T-cell (primary cell): ENCODE results near the gene HLA-DPB1. TPM values are rescaled to one million over a fixed set of nuclear protein-coding genes. Genes with fewer than 3 reads are reported as not detected.

ENCODE experiments used
- ATAC-seq, 4 experiments: fragments of 200-7000 bp in 3 of 4; fragments of 150-1000 bp in 1 of 4; cut with Tn5 transposase; replicated peaks in 1 of 4; 1 replicate in 3 of 4; 2 replicates in 1 of 4; pipeline ENCODE4 v1.10.0; 2021; ENCODE audit warnings: moderate library complexity in 3 of 4, mild to moderate bottlenecking in 2 of 4, moderate number of reproducible peaks in 1 of 4
- CTCF ChIA-PET, 2 donors: fragments of 300-600 bp; sonication (Branson Sonifier 250); formaldehyde crosslinking; loops; one replicate each; lab custom pipeline; 2022; ENCODE audit warnings: antibody characterized with exemption in 2 of 2; lab: Charles Lee
- POLR2A ChIA-PET, 2 donors: fragments of 300-600 bp; sonication (Branson Sonifier 250); formaldehyde crosslinking; loops; one replicate each; lab custom pipeline; 2022; ENCODE audit warnings: antibody characterized with exemption in 2 of 2; lab: Charles Lee
- DNase-seq, 35 experiments: peaks; one replicate each; pipeline versions ENCODE4 v3.0.0 to v3.0.0-alpha.2; 2013 to 2023
- H3K27ac ChIP-seq: one replicate; pipeline ENCODE4 v1.5.1; 2013; ENCODE audit warnings: low read length
- H3K27me3 ChIP-seq, 2 experiments: replicated peaks in 1 of 2; 1 replicate in 1 of 2; 2 replicates in 1 of 2; pipeline versions ENCODE4 v1.6.1 to v1.7.0; 2013; ENCODE audit warnings: low read length in 1 of 2, mixed read lengths in 1 of 2; ENCODE audit not compliant: control insufficient read depth in 2 of 2, insufficient read depth in 2 of 2; ENCODE audit errors: extremely low read depth in 1 of 2
- H3K36me3 ChIP-seq, 2 donors: 1 replicate in 1 of 2; 2 replicates in 1 of 2; pipeline versions ENCODE4 v1.6.1 to v1.7.0; 2013; ENCODE audit warnings: low read length in 1 of 2; ENCODE audit not compliant: control insufficient read depth in 2 of 2, insufficient read depth in 1 of 2; ENCODE audit errors: extremely low read depth in 1 of 2
- H3K4me1 ChIP-seq, 2 experiments: 1 replicate in 1 of 2; 2 replicates in 1 of 2; pipeline versions ENCODE4 v1.6.1 to v1.7.0; 2013; ENCODE audit warnings: low read length in 2 of 2, mixed read lengths in 1 of 2; ENCODE audit not compliant: insufficient read depth in 2 of 2, control insufficient read depth in 1 of 2; ENCODE audit errors: extremely low read depth in 1 of 2
- H3K4me3 ChIP-seq, 2 donors: 1 replicate in 1 of 2; 2 replicates in 1 of 2; pipeline versions ENCODE4 v1.5.1 to v1.7.0; 2013; ENCODE audit warnings: mild to moderate bottlenecking in 2 of 2, low read length in 1 of 2, moderate library complexity in 1 of 2; ENCODE audit not compliant: control insufficient read depth in 1 of 2; ENCODE audit errors: extremely low read depth in 1 of 2
- H3K9me3 ChIP-seq: 2 replicates; pipeline ENCODE4 v1.7.0; 2013
- H3K27ac Mint-ChIP-seq, 2 donors: one replicate each; pipeline ENCODE4 v1.8.0; 2020 to 2021; ENCODE audit warnings: mild to moderate bottlenecking in 2 of 2, mixed read lengths in 2 of 2
- H3K27me3 Mint-ChIP-seq, 2 donors: one replicate each; pipeline ENCODE4 v1.8.0; 2021 to 2022; ENCODE audit warnings: mixed read lengths in 2 of 2
- H3K36me3 Mint-ChIP-seq: one replicate; pipeline ENCODE4 v1.8.0; 2021; ENCODE audit warnings: mixed read lengths
- H3K4me1 Mint-ChIP-seq, 3 donors: one replicate each; pipeline ENCODE4 v1.8.0; 2020 to 2022; ENCODE audit warnings: mixed read lengths in 3 of 3, mild to moderate bottlenecking in 1 of 3
- H3K4me3 Mint-ChIP-seq, 3 donors: one replicate each; pipeline ENCODE4 v1.8.0; 2020 to 2022; ENCODE audit warnings: mild to moderate bottlenecking in 3 of 3, mixed read lengths in 3 of 3, moderate library complexity in 3 of 3
- H3K9me3 Mint-ChIP-seq, 3 donors: one replicate each; pipeline ENCODE4 v1.8.0; 2020 to 2022; ENCODE audit warnings: mixed read lengths in 3 of 3
- WGBS: methylation state at CpG from one replicate; pipeline ENCODE4 v1.1.5; 2013; ENCODE audit warnings: missing lambda C conversion rate; ENCODE audit not compliant: insufficient coverage; 5-methylcytosine and 5-hydroxymethylcytosine counted together
- total RNA-seq, 35 experiments: library from RNA in 6 of 35; stranded (reverse) in 6 of 35; fragments of 120-200 nt in 1 of 35; gene quantifications; one replicate each; pipeline versions ENCODE4 v1.2.1 to v1.2.4 and lab custom pipeline; 2013 to 2026

The HLA-DPB1 gene
- total RNA-seq, 5 donors from 2014 or later (not counting 1 experiment from before 2014, with no cell fraction given): 41.2 to 78.9 (median 58.4) TPM

- Histone ChIP-seq H3K4me1 (peaks cover 4 to 13% of the 10 kb centered on the region in 2 experiments), H3K9me3 (no peaks in the 10 kb centered on the region), H3K36me3 (no peaks in the 10 kb centered on the region), H3K27me3 (peaks cover 10 to 41% of the 10 kb centered on the region in 2 experiments), H3K4me3 (no peak overlapping the region), H3K27ac (no peak overlapping the region)
- no peak overlapping the region for H3K27ac Mint-ChIP-seq
- ATAC-seq (peak; percentile 63 to 70 (median 68)), DNase-seq (peak in 3 of 35 experiments; percentile 6 to 82 (median 41))
- H3K36me3 Mint-ChIP-seq: no peaks in the 10 kb centered on the region
- H3K4me1 Mint-ChIP-seq: peaks cover 15 to 22% (median 20%) of the 10 kb centered on the region in 3 donors
- no CpG with 5 or more reads among the region's 3 CpGs for WGBS
- CTCF ChIA-PET: interaction anchor here in 1 of 2 donors (1.5 kb wide), 1 partner anchor 130 kb away, joined by 10 read pairs; no protein-coding TSS in a partner anchor
- H3K27me3 Mint-ChIP-seq: peaks cover 47 to 50% of the 10 kb centered on the region in 2 donors
- H3K4me3 Mint-ChIP-seq: no peak overlapping the region
- H3K9me3 Mint-ChIP-seq: peaks cover 3 to 4% (median 3%) of the 10 kb centered on the region in 3 donors
- POLR2A ChIA-PET: no interaction called here
These were observed 42.8 kb downstream of the HLA-DPB1 start for GRCh38 chr6:33118525-33119123.

- Histone ChIP-seq H3K9me3 (no peaks in the 10 kb centered on the region), H3K36me3 (no peaks in the 10 kb centered on the region), H3K4me3 (no peak overlapping the region), H3K4me1 (peaks cover 4 to 13% of the 10 kb centered on the region in 2 experiments), H3K27me3 (peaks cover 10 to 34% of the 10 kb centered on the region in 2 experiments), H3K27ac (no peak overlapping the region)
- DNase-seq: no peak
- Mint-ChIP-seq H3K27me3 (peaks cover 38 to 45% of the 10 kb centered on the region in 2 donors), H3K4me1 (peaks cover 15 to 20% (median 17%) of the 10 kb centered on the region in 3 donors), H3K27ac (no peak overlapping the region), H3K9me3 (peaks cover 7 to 11% (median 11%) of the 10 kb centered on the region in 3 donors), H3K4me3 (no peak overlapping the region), H3K36me3 (no peaks in the 10 kb centered on the region)
- ChIA-PET CTCF (interaction anchor here in 1 of 2 donors (0.6 to 1.7 kb wide), 3 partner anchors 29 to 129 kb away, joined by 4 to 9 read pairs (median 5); no protein-coding TSS in a partner anchor), POLR2A (no interaction called here)
- ATAC-seq: no peak
- WGBS: no CpG with 5 or more reads among the region's 3 CpGs
These were observed 44.2 kb downstream of the HLA-DPB1 start for GRCh38 chr6:33120001-33120400.

GRCh38 chr6:33123181-33123580, 47.4 kb downstream of the HLA-DPB1 start:
- H3K27me3 ChIP-seq: peaks cover 1 to 13% of the 10 kb centered on the region in 2 experiments
- peaks cover 20 to 25% of the 10 kb centered on the region in 2 donors for H3K27me3 Mint-ChIP-seq
- H3K9me3 Mint-ChIP-seq: peaks cover 7 to 11% (median 11%) of the 10 kb centered on the region in 3 donors
- no peak for DNase-seq
- WGBS: 90% methylated on average over 2 of the region's 6 CpGs
- no peaks in the 10 kb centered on the region for H3K4me1 ChIP-seq
- ChIA-PET CTCF (no interaction called here), POLR2A (no interaction called here)
- ATAC-seq: no peak
- H3K4me3 ChIP-seq: no peak overlapping the region
- H3K27ac Mint-ChIP-seq: no peak overlapping the region
- no peak overlapping the region for H3K4me3 Mint-ChIP-seq
- H3K36me3 Mint-ChIP-seq: no peaks in the 10 kb centered on the region
- H3K4me1 Mint-ChIP-seq: peaks cover 0 to 4% (median 3%) of the 10 kb centered on the region in 3 donors
- no peak overlapping the region for H3K27ac ChIP-seq
- H3K9me3 ChIP-seq: no peaks in the 10 kb centered on the region
- no peaks in the 10 kb centered on the region for H3K36me3 ChIP-seq

- peak in 2 of 35 experiments; percentile 4 to 49 for DNase-seq
These were observed 48.1 kb downstream of the HLA-DPB1 start for GRCh38 chr6:33123732-33124524.

GRCh38 chr6:33124525-33124901, 48.7 kb downstream of the HLA-DPB1 start:
- peaks cover 0 to 17% of the 10 kb centered on the region in 2 experiments for H3K27me3 ChIP-seq
- no peaks in the 10 kb centered on the region for H3K36me3 ChIP-seq
- no peak for ATAC-seq
- H3K4me1 ChIP-seq: no peaks in the 10 kb centered on the region
- Mint-ChIP-seq H3K27ac (no peak overlapping the region), H3K9me3 (peaks cover 7 to 11% (median 11%) of the 10 kb centered on the region in 3 donors), H3K4me1 (no peaks in the 10 kb centered on the region), H3K36me3 (no peaks in the 10 kb centered on the region), H3K4me3 (no peak overlapping the region), H3K27me3 (peaks cover 20 to 26% of the 10 kb centered on the region in 2 donors)
- ChIA-PET CTCF (interaction anchor here in 1 of 2 donors (1.2 kb wide), 1 partner anchor 12 kb away, joined by 3 read pairs; no protein-coding TSS in a partner anchor), POLR2A (no interaction called here)
- H3K9me3 ChIP-seq: no peaks in the 10 kb centered on the region
- H3K27ac ChIP-seq: no peak overlapping the region
- no peak for DNase-seq
- 100% methylated on average over 1 of the region's 4 CpGs for WGBS
- no peak overlapping the region for H3K4me3 ChIP-seq

More at GRCh38 chr6:33123732-33124524, 48.1 kb downstream of the HLA-DPB1 start:
- H3K9me3 ChIP-seq: no peaks in the 10 kb centered on the region
- peaks cover 0 to 17% of the 10 kb centered on the region in 2 experiments for H3K27me3 ChIP-seq
- no peak overlapping the region for H3K4me3 Mint-ChIP-seq
- peaks cover 7 to 11% (median 11%) of the 10 kb centered on the region in 3 donors for H3K9me3 Mint-ChIP-seq
- no peak overlapping the region for H3K27ac ChIP-seq
- peaks cover 20 to 26% of the 10 kb centered on the region in 2 donors for H3K27me3 Mint-ChIP-seq
- CTCF ChIA-PET: interaction anchor here in 1 of 2 donors (1.2 kb wide), 1 partner anchor 12 kb away, joined by 3 read pairs; no protein-coding TSS in a partner anchor
- no peaks in the 10 kb centered on the region for H3K36me3 Mint-ChIP-seq
- H3K4me3 ChIP-seq: no peak overlapping the region
- no peak overlapping the region for H3K27ac Mint-ChIP-seq
- POLR2A ChIA-PET: no interaction called here
- H3K4me1 Mint-ChIP-seq: no peaks in the 10 kb centered on the region
- 100% methylated on average over 10 of the region's 20 CpGs for WGBS
- ATAC-seq: no peak
- no peaks in the 10 kb centered on the region for H3K36me3 ChIP-seq
- no peaks in the 10 kb centered on the region for H3K4me1 ChIP-seq

- Mint-ChIP-seq H3K9me3 (peaks cover 7 to 11% (median 11%) of the 10 kb centered on the region in 3 donors), H3K36me3 (no peaks in the 10 kb centered on the region), H3K4me1 (no peaks in the 10 kb centered on the region), H3K27ac (no peak overlapping the region), H3K4me3 (no peak overlapping the region), H3K27me3 (peaks cover 20 to 25% of the 10 kb centered on the region in 2 donors)
- no peak for ATAC-seq
- Histone ChIP-seq H3K36me3 (no peaks in the 10 kb centered on the region), H3K4me1 (no peaks in the 10 kb centered on the region), H3K27ac (no peak overlapping the region), H3K27me3 (peaks cover 0 to 17% of the 10 kb centered on the region in 2 experiments), H3K4me3 (no peak overlapping the region), H3K9me3 (no peaks in the 10 kb centered on the region)
- ChIA-PET POLR2A (no interaction called here), CTCF (interaction anchor here in 1 of 2 donors (1.2 kb wide), 1 partner anchor 13 kb away, joined by 3 read pairs; no protein-coding TSS in a partner anchor)
- DNase-seq: no peak
- WGBS: no CpG with 5 or more reads among the region's 4 CpGs
These were observed 49.2 kb downstream of the HLA-DPB1 start for GRCh38 chr6:33124947-33125346.
